HepG2 (cell line): ENCODE results near the gene ITGB6. TPM values are rescaled to one million over a fixed set of nuclear protein-coding genes. Genes with fewer than 3 reads are reported as not detected.

ENCODE experiments used
- ATAC-seq: fragments of 200-7000 bp; cut with Tn5 transposase; 3 replicates; pipeline ENCODE4 v1.9.1; 2020; ENCODE audit warnings: mild to moderate bottlenecking, moderate library complexity
- BruUV-seq: library from RNA; stranded (reverse); fragments of 400-500 nt; replicated peaks from 2 replicates; lab custom pipeline; 2021; lab: Mats Ljungman, UMichigan
- CTCF ChIA-PET: fragments of 300-600 bp; formaldehyde crosslinking; extraction: SDS; loops from one replicate; lab custom pipeline; 2021; ENCODE audit warnings: low total read pairs, inconsistent platforms, low intra/inter-chr PET ratio; lab: Yijun Ruan, JAX
- POLR2A ChIA-PET: fragments of 350-600 bp; sonication (Branson Sonifier 250); formaldehyde crosslinking; loops from one replicate; lab custom pipeline; 2020; ENCODE audit warnings: antibody characterized with exemption, inconsistent platforms; lab: Yijun Ruan, JAX
- DNase-seq: peaks from one replicate; pipeline ENCODE4 v3.0.0-alpha.2; 2015; ENCODE audit warnings: low spot score
- FAIRE-seq: peaks from 3 replicates; lab custom pipeline; 2011; peaks lifted over from hg19 to GRCh38; lab: Jason Lieb, UNC
- H2AFZ ChIP-seq: one replicate; pipeline ENCODE4 v1.6.1; 2011; ENCODE audit warnings: low read length, inconsistent platforms
- H3K27ac ChIP-seq: fragments of 300-600 bp; 3 replicates; pipeline ENCODE4 v1.8.0; 2011; ENCODE audit warnings: mixed run types, mild to moderate bottlenecking, mixed read lengths, low read length, inconsistent platforms; ENCODE audit not compliant: insufficient read depth; ENCODE audit errors: extremely low read length
- H3K27me3 ChIP-seq, 2 experiments: fragments of 200-600 bp in 1 of 2; 2 replicates in 1 of 2; 3 replicates in 1 of 2; pipeline versions ENCODE4 v1.6.0 to v1.8.0; 2011; ENCODE audit warnings: low read length in 2 of 2, mild to moderate bottlenecking in 2 of 2, moderate library complexity in 2 of 2, inconsistent platforms in 1 of 2; ENCODE audit not compliant: insufficient read depth in 2 of 2, control insufficient read depth in 1 of 2
- H3K36me3 ChIP-seq, 2 experiments: fragments of 200-600 bp in 1 of 2; replicated peaks in 1 of 2; 2 replicates in 1 of 2; 3 replicates in 1 of 2; pipeline versions ENCODE4 v1.5.1 to v1.8.0; 2011; ENCODE audit warnings: low read length in 2 of 2, inconsistent platforms in 1 of 2; ENCODE audit not compliant: insufficient read depth in 2 of 2, control insufficient read depth in 1 of 2
- H3K4me1 ChIP-seq: 2 replicates; pipeline ENCODE4 v1.5.1; 2012; ENCODE audit warnings: low read length, inconsistent platforms; ENCODE audit not compliant: insufficient read depth
- H3K4me2 ChIP-seq: 2 replicates; pipeline ENCODE4 v1.6.0; 2011; ENCODE audit warnings: low read depth, low read length, inconsistent platforms
- H3K4me3 ChIP-seq, 3 experiments: fragments of 200-600 bp in 1 of 3; sonication (generic), shearing (Covaris generic) in 1 of 3; replicated peaks in 1 of 3; 2 replicates each; pipeline ENCODE4 v1.5.1; 2011 to 2016; ENCODE audit warnings: low read length in 3 of 3, inconsistent platforms in 2 of 3, low read depth in 2 of 3, mild to moderate bottlenecking in 2 of 3, control low read depth in 1 of 3, mixed read lengths in 1 of 3; ENCODE audit not compliant: insufficient read depth in 1 of 3
- H3K79me2 ChIP-seq: one replicate; pipeline ENCODE4 v1.6.1; 2011; ENCODE audit warnings: low read length, inconsistent platforms; ENCODE audit not compliant: insufficient read depth
- H3K9ac ChIP-seq: 2 replicates; pipeline ENCODE4 v1.6.0; 2011; ENCODE audit warnings: mild to moderate bottlenecking, low read depth, low read length, inconsistent platforms; ENCODE audit not compliant: insufficient read depth
- H3K9me3 ChIP-seq: 2 replicates; pipeline ENCODE4 v1.5.1; 2012; ENCODE audit warnings: mild to moderate bottlenecking, low read length
- H4K20me1 ChIP-seq: 2 replicates; pipeline ENCODE4 v1.6.0; 2011; ENCODE audit warnings: inconsistent platforms, mild to moderate bottlenecking, low read length, moderate library complexity; ENCODE audit not compliant: insufficient read depth
- ADNP ChIP-seq: sonication (generic); formaldehyde crosslinking; IDR thresholded peaks from 2 replicates; pipeline ENCODE4 v1.4.0; 2020; ENCODE audit warnings: missing genetic modification reagents
- MEIS2 ChIP-seq: sonication (generic); formaldehyde crosslinking; IDR thresholded peaks from 2 replicates; pipeline ENCODE4 v1.9.0; 2021; ENCODE audit warnings: mild to moderate bottlenecking, missing genetic modification reagents
- MXD4 ChIP-seq: IDR thresholded peaks from 2 replicates; pipeline ENCODE4 v1.6.1; 2016; ENCODE audit warnings: mild to moderate bottlenecking, missing biosample characterization, missing genetic modification reagents
- NCOA5 ChIP-seq: sonication (generic); formaldehyde crosslinking; IDR thresholded peaks from 2 replicates; pipeline ENCODE4 v1.4.0; 2020; ENCODE audit warnings: missing genetic modification reagents
- SMC3 ChIP-seq: IDR thresholded peaks from 2 replicates; pipeline ENCODE4 v1.6.1; 2011; ENCODE audit warnings: low read length, improper control_type of control experiment
- SNAPC2 ChIP-seq: sonication (generic); formaldehyde crosslinking; IDR thresholded peaks from 2 replicates; pipeline ENCODE4 v1.8.1; 2022; ENCODE audit warnings: mild to moderate bottlenecking, missing genetic modification reagents
- U2AF1 ChIP-seq: fragments of 200-400 bp; formaldehyde crosslinking; optimal IDR thresholded peaks from 2 replicates; pipeline ENCODE3; 2017; ENCODE audit warnings: mild to moderate bottlenecking, low read depth, low read length
- ZBTB14 ChIP-seq: sonication (generic); formaldehyde crosslinking; IDR thresholded peaks from 2 replicates; pipeline ENCODE4 v1.4.0; 2020; ENCODE audit warnings: missing genetic modification reagents
- ZNF282 ChIP-seq: fragments of 450-650 bp; IDR thresholded peaks from 2 replicates; pipeline ENCODE4 v1.6.1; 2018; ENCODE audit not compliant: partially characterized antibody
- ZNF580 ChIP-seq: IDR thresholded peaks from 2 replicates; pipeline ENCODE4 v1.6.1; 2016; ENCODE audit warnings: low read depth, borderline replicate concordance
- ZNF780A ChIP-seq: sonication (generic); formaldehyde crosslinking; IDR thresholded peaks from 2 replicates; pipeline ENCODE4 v1.8.0; 2022; ENCODE audit warnings: mild to moderate bottlenecking, missing genetic modification reagents, moderate library complexity
- WGBS: methylation state at CpG from one replicate; pipeline ENCODE4 v1.1.6; 2017; ENCODE audit warnings: low lambda C conversion rate; 5-methylcytosine and 5-hydroxymethylcytosine counted together
- in situ Hi-C: cut with HindIII; loops from 2 replicates; pipeline ENCODE4 v1.10.0; 2017; ENCODE audit warnings: low pct_unique_long_range_greater_than_20kb; ENCODE audit not compliant: extremely low pct_ligation_motif_present
- intact Hi-C: fragments of 100-400 bp; cut with micrococcal nuclease; formaldehyde crosslinking; loops from one replicate; pipeline ENCODE4 v1.10.0; 2022; ENCODE audit not compliant: unreplicated experiment
- polyA plus RNA-seq, 8 experiments: library from polyadenylated mRNA; depleted of rRNA in 3 of 8; stranded (reverse) in 7 of 8; unstranded in 1 of 8; fragments of >200 nt; fragmentation: Illumina TruSeq in 4 of 8; extraction: Trizol in 4 of 8; gene quantifications; 2 replicates each; pipeline versions ENCODE4 v1.2.1 to v1.2.3, GENCODE V29; 2011 to 2016; ENCODE audit warnings: low read depth in 4 of 8, missing spikeins in 1 of 8, mixed read lengths in 1 of 8; ENCODE audit not compliant: insufficient read depth in 1 of 8
- total RNA-seq, 5 experiments: library from RNA; depleted of rRNA; stranded (reverse); fragments of >200 nt; fragmentation: Illumina TruSeq; extraction: Trizol; gene quantifications; 2 replicates each; pipeline ENCODE4 v1.2.3, GENCODE V29; 2016; ENCODE audit warnings: low read depth in 1 of 5

The ITGB6 gene
- total and polyA plus RNA-seq, 2 of the 13 experiments (the other 11 are each of a cell fraction or from before 2014, with no cell fraction given), result not detected

- CTCF ChIA-PET, result no interaction called here
- H3K36me3 ChIP-seq, result no peaks in the 10 kb centered on the region
- DNase-seq (no peak), FAIRE-seq (no peak), ATAC-seq (no peak)
- no peaks in the 10 kb centered on the region for H3K4me1 ChIP-seq
- no peak overlapping the region for H3K4me2 ChIP-seq
- H3K4me3 ChIP-seq, result no peak overlapping the region
- H3K9ac ChIP-seq, result no peak overlapping the region
- no peaks in the 10 kb centered on the region for H4K20me1 ChIP-seq
- H3K9me3 ChIP-seq, result no peaks in the 10 kb centered on the region
- no peak for TF ChIP-seq ZNF580 (CRISPR knock-in tag)
- no peak for TF ChIP-seq ZNF282
- no peak for TF ChIP-seq ZBTB14 (CRISPR knock-in tag)
- in situ Hi-C loops, result no loop called here
- BruUV-seq, result no TSS peak
- POLR2A ChIA-PET, result no interaction called here
- 73% methylated on average over 1 of the region's 1 CpG for WGBS
- H3K79me2 ChIP-seq, result no peaks in the 10 kb centered on the region
- no peak overlapping the region for H3K27ac ChIP-seq
- intact Hi-C loops, result no loop called here
- peaks cover 0 to 3% of the 10 kb centered on the region in 2 experiments; a peak in 1 of 5 replicates for H3K27me3 ChIP-seq
- no peak overlapping the region for H2AFZ ChIP-seq
These were observed 102.7 kb downstream of the ITGB6 start for GRCh38 chr2:160097326-160097725.

DNA sequence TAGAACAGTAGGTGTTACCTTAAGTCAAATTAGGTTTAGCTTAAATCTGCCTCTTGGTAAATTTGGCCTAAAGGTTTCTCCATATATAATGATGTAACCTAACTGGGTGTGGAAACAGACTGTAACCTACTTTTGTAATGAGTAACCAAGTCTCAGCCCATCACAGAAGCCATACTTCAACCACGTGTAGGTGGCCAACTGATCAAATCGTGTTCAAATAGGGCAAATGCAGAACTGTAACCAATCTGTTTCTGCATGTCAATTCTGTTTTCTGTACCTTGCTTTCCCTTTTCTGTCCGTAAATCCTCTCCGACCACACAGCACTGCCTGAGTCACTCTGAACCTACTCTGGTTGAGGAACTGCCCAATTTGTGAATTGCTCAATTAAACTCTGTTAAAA, 103.7 kb downstream of the ITGB6 start:
- H3K27ac ChIP-seq, result no peak overlapping the region
- H3K79me2 ChIP-seq, result no peaks in the 10 kb centered on the region
- no peak overlapping the region for H3K4me3 ChIP-seq
- H3K27me3 ChIP-seq, result no peaks in the 10 kb centered on the region
- no peak overlapping the region for H3K4me2 ChIP-seq
- ChIA-PET POLR2A (no interaction called here), CTCF (no interaction called here)
- in situ Hi-C loops, result no loop called here
- H2AFZ ChIP-seq, result no peak overlapping the region
- no peak overlapping the region for H3K9ac ChIP-seq
- DNase-seq (no peak), FAIRE-seq (no peak), ATAC-seq (no peak)
- intact Hi-C loops, result no loop called here
- no peaks in the 10 kb centered on the region for H3K4me1 ChIP-seq
- H4K20me1 ChIP-seq, result no peaks in the 10 kb centered on the region
- 27% methylated on average over 4 of the region's 4 CpGs for WGBS
- H3K9me3 ChIP-seq, result no peaks in the 10 kb centered on the region
- BruUV-seq, result no TSS peak
- H3K36me3 ChIP-seq, result no peaks in the 10 kb centered on the region
- TF ChIP-seq ZNF780A (CRISPR knock-in tag) (no peak), MXD4 (CRISPR knock-in tag) (no peak), NCOA5 (no peak), SMC3 (no peak), U2AF1 (no peak), ADNP (CRISPR knock-in tag) (no peak), MEIS2 (CRISPR knock-in tag) (no peak), SNAPC2 (CRISPR knock-in tag) (no peak)
